Right lobe of liver (tissue), 4 donors: ENCODE data around the gene STXBP6.

Experiments
- CTCF ChIP-seq, 4 donors: fragments of 200-600 bp in 3 of 4; fragments of 450-650 bp in 1 of 4; IDR thresholded peaks; one replicate each; pipeline versions ENCODE4 v1.5.1 to v1.8.0; 2016 to 2022; ENCODE audit warnings: antibody characterized with exemption in 4 of 4, mild to moderate bottlenecking in 2 of 4
- POLR2A ChIP-seq: fragments of 450-650 bp; IDR thresholded peaks from one replicate; pipeline ENCODE4 v1.6.1; 2017; ENCODE audit warnings: antibody characterized with exemption, mild to moderate bottlenecking
- donor health status: DM: no; HTN: no; CAD: no.
- donor health status: DM: no; HTN: no; CAD: no.
- donor health status: DM: no; HTN: yes; CAD: no.

- TF ChIP-seq CTCF (IDR thresholded peaks at IDR 0.05) (no peak), POLR2A (no peak)
Observed at GRCh38 chr14:24853446-24853845, 196.5 kb downstream of the STXBP6 start.
